ENCODE measurements around the gene GRK3.

GRCh38 chr22:25564320-25564978, at the start of gene GRK3:
- TF ChIP-seq CTCF (conservative IDR thresholded peaks at IDR 0.05; ENCODE audit: low read depth, low read length), result no peak
- TF ChIP-seq EZH2 (IDR thresholded peaks at IDR 0.05; ENCODE audit: borderline replicate concordance, low read depth, low read length, poor library complexity, severe bottlenecking), result no peak

Measured in A673 (cell line).